Fibroblast of upper back skin (primary cell): ENCODE data around the gene SLC7A6OS.
A peak's percentile ranks its signal among the peaks of the same experiment; 100 is the strongest.
"Not testable (repeated sequence)": the region's sequence is repeated elsewhere in the genome, so short reads cannot be mapped to it uniquely, and the experiment has no call there.

Experiments
- DNase-seq: peaks from one replicate; pipeline ENCODE4 v3.0.0-alpha.2; 2013

Gene SLC7A6OS

GRCh38 chr16:68297908-68298307, 12.8 kb downstream of the SLC7A6OS start:
- DNase-seq: no peak

- DNase-seq: no peak
These were observed 14.1 kb downstream of the SLC7A6OS start for GRCh38 chr16:68296693-68297092.

GRCh38 chr16:68296291-68296690, 14.5 kb downstream of the SLC7A6OS start:
- DNase-seq: no peak

GRCh38 chr16:68292425-68292824, 18.3 kb downstream of the SLC7A6OS start:
- no peak for DNase-seq

GRCh38 chr16:68291227-68291626, 19.5 kb downstream of the SLC7A6OS start:
- no peak for DNase-seq

GRCh38 chr16:68290450-68290849, 20.3 kb downstream of the SLC7A6OS start:
- no peak for DNase-seq

- DNase-seq: peak; percentile 38
These were observed 21.0 kb downstream of the SLC7A6OS start for GRCh38 chr16:68289621-68290329.

GRCh38 chr16:68289202-68289601, 21.5 kb downstream of the SLC7A6OS start:
- no peak for DNase-seq

- not testable (repeated sequence) for DNase-seq
These were observed 21.9 kb downstream of the SLC7A6OS start for GRCh38 chr16:68288796-68289195.

GRCh38 chr16:68288252-68288650, 22.5 kb downstream of the SLC7A6OS start:
- DNase-seq: no peak

GRCh38 chr16:68287276-68288251, 23.2 kb downstream of the SLC7A6OS start:
- peak; percentile 62 for DNase-seq

GRCh38 chr16:68286153-68287074, 24.3 kb downstream of the SLC7A6OS start:
- DNase-seq: no peak

GRCh38 chr16:68285683-68286082, 25.1 kb downstream of the SLC7A6OS start:
- DNase-seq: no peak

GRCh38 chr16:68284847-68285246, 25.9 kb downstream of the SLC7A6OS start:
- DNase-seq: no peak

GRCh38 chr16:68283801-68284598, 26.7 kb downstream of the SLC7A6OS start:
- no peak for DNase-seq

GRCh38 chr16:68283346-68283745, 27.4 kb downstream of the SLC7A6OS start:
- no peak for DNase-seq

- no peak for DNase-seq
These were observed 28.7 kb downstream of the SLC7A6OS start for GRCh38 chr16:68282064-68282452.

- no peak for DNase-seq
These were observed 29.2 kb downstream of the SLC7A6OS start for GRCh38 chr16:68281368-68282063.

- no peak for DNase-seq
These were observed 30.8 kb downstream of the SLC7A6OS start for GRCh38 chr16:68279726-68280558.

GRCh38 chr16:68276223-68276622, 34.5 kb downstream of the SLC7A6OS start:
- DNase-seq: no peak
